ENCODE results near the gene FBXL5.

Gene FBXL5, protein sequence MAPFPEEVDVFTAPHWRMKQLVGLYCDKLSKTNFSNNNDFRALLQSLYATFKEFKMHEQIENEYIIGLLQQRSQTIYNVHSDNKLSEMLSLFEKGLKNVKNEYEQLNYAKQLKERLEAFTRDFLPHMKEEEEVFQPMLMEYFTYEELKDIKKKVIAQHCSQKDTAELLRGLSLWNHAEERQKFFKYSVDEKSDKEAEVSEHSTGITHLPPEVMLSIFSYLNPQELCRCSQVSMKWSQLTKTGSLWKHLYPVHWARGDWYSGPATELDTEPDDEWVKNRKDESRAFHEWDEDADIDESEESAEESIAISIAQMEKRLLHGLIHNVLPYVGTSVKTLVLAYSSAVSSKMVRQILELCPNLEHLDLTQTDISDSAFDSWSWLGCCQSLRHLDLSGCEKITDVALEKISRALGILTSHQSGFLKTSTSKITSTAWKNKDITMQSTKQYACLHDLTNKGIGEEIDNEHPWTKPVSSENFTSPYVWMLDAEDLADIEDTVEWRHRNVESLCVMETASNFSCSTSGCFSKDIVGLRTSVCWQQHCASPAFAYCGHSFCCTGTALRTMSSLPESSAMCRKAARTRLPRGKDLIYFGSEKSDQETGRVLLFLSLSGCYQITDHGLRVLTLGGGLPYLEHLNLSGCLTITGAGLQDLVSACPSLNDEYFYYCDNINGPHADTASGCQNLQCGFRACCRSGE

DNA sequence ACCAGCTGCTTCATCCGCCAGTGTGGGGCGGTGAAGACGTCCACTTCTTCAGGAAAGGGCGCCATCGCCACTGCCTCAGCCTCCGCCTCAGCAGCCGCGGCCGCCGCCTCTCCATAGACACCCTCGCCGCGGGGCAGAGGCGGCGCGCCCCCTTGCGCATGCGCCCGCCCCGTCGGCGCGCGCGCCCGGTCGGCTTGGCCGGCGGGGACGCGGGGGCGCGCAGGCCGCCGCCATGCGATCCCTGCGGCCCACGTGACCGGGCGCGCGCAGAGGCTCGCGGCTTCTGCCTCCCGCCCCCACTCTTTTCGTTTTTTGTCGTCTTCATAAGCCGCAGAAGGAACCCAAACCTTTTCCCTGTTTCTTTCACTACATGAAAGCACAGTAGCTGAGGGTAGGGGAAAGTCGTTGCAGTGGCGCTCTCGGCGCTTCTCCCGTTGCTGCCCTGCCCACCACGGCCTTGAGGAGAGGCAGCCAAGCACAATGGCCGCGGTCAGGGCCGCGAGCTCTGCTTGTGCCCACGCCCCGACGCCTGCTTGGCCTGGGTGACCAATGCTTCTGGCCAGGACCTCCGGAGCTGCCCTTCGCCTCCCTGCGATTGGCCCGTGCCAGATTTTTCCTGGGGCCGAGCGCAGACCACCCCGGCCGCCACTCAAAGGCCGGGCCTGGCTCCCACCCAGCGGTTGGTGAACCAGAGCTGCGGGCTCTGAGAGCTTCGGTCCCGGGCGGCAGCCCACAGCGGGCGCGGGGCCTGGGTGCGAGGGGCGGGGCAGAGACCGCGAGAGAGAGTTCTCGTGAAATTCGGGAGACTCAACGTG is at the start of gene FBXL5:
TSS of gene FBXL5 (minus strand) at position 135 of the 815 bp plus-strand sequence. CDS start at position 65, 70 bp downstream.
- no peak for FAIRE-seq

DNA sequence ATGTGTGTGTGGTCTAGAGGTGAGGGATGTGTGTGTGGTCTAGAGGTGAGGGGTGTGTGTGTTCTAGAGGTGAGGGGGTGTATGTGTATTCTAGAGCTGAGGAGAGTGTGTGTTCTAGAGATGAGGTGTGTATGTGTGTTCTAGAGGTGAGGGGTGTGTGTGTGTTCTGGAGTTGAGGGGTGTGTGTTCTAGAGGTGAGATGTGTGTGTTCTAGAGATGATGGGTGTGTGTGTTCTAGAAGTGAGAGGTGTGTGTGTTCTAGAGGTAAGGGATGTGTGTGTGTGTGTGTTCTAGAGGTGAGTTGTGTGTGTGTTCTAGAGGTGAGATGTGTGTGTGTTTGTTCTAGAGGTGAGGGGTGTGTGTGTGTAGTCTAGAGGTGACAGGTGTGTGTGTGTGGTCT is 49.0 kb upstream of the FBXL5 start:
- no peak for FAIRE-seq

DNA sequence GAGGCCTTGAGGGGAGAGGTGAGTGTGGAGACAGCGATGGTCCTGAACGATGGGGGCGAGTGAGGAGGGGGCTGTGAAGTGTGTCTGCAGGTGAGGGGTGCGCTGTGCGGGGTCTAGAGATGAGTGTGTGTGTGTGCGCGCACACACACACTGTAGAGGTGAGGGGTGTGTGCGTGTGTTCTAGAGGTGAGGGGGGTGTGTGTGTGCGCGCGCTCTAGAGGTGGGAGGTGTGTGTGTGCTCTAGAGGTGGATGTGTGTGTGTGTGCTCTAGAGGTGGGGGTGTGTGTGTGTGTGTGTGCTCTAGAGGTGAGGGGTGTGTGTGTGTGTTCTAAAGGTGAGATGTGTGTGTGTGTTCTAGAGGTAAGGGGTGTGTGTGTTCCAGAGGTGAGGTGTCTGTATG is 48.3 kb upstream of the FBXL5 start:
- FAIRE-seq, result no peak

DNA sequence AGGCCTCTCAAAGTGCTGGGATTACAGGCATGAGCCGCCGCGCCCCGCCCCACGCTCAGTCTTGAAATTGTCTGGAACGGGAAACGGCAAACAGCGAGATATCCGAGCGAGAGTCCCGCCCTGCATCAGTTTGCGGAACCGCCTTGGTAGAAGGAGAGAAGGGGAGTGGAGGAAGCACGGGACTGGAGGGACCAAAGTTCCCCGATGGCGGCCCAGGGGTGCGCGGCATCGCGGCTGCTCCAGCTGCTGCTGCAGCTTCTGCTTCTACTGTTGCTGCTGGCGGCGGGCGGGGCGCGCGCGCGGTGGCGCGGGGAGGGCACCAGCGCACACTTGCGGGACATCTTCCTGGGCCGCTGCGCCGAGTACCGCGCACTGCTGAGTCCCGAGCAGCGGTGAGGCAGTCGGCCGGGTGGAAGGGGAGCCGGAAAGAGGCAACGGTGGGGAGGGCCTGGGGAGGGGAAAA is 47.8 kb upstream of the FBXL5 start, which contains the start of gene BST1:
TSS of gene BST1 (plus strand) at position 125 of the 463 bp plus-strand sequence. CDS start at position 205, 80 bp downstream.
- FAIRE-seq, result no peak

DNA sequence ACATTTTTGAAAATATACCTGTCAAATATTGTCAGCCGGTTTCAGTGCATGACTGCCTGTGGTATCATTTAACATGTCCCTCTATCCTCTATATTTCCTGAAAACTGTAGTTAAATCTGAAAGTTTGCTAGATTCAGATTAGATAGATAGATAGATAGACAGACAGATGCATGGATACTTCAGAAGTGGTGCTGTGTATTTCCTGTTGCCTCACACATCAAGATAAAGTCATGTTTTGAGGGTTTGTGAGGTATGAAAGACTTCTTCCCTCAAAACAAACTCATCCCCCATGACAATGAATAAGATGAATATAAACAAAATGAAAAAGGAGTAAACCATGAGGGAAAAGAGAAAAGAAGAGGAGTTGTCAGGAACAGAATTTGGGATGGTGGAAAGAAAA is 41.7 kb upstream of the FBXL5 start:
- FAIRE-seq, result no peak

DNA sequence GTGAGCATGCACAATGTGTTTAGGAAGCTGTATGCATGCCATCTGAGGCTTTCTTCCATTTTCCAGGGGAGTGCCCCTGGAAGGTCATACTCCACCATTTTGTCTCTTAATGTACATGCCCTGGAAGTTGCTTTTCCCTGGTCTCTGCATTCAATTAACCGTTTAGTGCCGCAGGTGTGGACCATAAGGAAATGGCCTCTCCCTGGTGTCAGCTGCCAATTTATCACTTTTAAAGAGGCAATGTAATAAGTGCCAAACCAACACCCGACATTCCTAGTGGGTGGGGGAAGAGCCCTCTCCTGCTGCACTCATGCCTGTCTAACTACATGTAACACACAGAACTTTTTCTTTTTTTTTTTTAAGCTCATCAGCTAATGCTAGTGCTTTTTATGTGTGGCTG is 40.6 kb upstream of the FBXL5 start:
- FAIRE-seq, result no peak

DNA sequence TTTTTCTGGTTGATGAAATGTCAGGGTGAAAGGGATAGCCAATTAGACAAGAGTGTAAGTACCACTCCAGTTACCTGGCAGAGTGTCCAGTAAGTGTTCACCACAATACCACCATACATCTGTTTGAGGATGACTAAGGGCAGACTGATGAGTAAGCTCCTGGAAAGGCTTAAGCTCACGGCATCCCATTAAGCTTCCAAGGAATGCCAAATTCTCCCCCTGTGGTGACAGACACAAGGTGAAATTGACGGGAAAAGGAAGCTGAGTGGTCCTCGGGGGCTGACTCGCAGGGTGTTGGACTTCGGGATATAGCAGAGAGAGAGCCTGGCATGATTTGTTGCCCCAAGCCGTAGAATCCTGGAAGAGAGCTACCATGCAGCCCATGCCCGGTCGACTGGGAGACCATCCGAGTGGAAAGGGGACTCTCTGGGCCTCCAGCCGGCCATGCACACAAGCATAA is 40.1 kb upstream of the FBXL5 start:
- FAIRE-seq, result no peak

DNA sequence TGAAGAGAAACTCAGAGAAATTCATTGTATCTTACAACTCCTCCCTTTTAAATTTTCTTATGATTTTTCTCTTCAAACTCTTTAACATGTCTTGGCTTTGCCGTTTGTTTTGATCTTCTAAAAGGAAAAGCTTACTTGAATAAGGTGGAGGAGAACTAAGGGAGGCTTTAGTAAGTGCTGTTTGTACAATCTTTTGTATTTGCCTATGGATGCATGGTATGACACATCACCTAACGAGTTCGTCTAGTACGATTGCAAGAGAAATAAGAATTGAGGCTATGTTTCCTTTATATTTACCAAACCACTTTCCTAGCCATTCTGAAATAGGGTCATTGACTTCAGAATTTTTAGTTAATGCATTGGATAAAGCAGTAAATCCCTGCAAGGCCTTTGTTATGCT is 39.3 kb upstream of the FBXL5 start:
- FAIRE-seq, result no peak

DNA sequence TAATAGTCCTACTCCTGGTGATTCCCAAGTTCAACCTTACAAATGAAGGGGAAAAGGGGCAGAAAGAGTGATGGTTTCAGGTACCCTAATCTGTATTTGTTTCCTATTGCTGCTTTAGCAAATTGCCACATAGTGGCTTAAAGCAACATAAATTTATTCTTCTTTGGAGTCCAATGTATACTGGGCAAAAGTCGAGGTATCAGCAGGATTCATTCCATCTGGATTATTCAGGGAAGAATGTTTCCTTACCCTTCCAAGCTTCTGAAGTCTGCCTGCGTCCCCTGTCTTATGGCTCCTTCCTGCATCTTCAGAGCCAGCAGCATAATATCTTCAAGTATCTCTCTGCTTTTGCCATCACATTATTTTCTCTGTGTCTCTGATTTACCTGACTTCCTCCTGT is 37.4 kb upstream of the FBXL5 start:
- FAIRE-seq, result no peak

DNA sequence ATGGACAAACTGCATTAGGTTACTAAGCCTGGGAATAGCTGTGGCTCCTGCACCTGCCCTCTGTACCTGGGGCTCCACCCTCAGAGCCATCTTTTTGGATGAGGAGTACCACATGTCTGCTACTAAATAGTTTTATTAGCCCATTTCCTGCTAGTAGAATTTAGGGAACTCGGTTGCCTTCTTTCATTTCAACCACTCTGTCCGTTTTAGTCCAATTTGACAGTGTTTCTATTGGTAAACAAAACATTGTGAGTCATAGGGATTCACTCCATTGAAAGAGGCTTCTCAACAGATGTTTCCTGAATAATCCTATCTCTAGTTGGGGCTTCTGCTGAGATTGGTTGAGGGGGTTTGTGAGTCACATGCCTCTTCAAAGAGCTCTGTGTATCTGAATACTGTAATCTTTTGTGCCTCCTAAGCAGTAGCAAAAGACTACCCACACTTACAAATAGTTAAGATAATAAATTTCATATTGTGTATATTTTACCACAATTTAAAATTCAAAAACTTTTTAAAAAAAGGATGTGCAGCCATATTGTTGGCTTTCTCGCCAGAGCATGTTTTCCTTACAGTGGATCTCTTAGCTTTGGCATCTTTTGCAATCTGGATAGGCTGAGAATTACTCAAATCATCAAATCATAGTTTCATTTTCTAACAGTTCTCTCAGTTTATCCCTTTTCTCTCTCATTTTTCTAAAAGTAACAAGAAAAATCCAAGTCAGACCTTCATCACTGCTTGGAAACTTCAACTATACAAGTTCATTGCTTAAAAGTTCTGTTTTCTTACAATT is 36.4 kb upstream of the FBXL5 start:
- no peak for FAIRE-seq

DNA sequence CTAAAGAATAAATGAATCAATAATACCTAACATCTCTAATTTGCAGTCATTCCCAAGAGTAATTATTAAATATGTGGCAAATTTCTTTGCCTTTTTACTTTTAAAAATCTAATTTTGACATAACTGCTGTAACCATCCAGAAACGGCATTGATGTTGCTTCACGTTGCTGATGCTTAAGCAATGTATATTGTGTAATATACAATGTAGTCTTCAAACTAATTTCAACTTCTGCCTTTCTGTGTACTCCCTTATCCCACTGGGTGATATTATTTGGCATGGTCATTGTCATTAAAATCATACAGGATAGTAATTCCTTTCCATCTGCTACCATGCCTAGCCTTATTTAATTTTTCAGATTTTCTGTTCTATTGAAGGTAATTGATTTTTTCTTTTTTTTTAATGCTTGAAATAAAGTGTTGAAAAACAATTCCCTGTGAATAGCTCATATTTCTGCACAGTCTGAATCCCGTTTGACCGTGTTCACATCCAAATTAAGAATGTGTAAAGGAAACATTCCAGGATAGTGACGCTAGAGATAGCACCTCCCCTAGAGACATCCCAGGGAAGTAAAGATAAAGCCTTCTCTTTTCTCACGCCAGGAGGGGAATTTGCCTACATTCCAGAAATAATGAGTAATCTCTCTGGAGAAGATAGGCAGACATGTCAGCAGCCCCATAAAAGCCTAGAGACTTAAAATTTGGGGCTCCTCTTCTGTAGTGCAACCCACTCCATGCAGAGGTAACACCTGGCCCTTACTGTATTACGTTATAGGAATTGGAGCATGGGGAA is 35.1 kb upstream of the FBXL5 start:
- no peak for FAIRE-seq

DNA sequence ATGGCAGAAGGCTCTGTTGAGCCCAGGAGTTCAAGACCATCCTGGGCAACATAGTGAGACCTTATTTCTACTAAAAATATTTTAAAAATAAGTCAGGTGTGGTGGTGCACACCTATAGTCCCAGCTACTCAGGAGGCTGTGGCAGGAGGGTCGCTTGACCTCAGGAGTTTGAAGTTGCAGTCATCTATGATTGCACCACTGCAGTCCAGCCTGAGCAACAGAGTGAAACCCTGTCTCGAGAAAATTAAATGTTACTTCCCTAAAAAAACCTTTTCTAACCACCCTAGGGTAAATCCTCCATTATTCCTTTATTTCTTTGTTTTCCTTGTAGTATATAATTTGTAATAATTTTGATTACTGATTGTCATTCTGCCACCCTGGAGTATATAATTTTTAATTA is 34.4 kb upstream of the FBXL5 start:
- FAIRE-seq, result no peak

DNA sequence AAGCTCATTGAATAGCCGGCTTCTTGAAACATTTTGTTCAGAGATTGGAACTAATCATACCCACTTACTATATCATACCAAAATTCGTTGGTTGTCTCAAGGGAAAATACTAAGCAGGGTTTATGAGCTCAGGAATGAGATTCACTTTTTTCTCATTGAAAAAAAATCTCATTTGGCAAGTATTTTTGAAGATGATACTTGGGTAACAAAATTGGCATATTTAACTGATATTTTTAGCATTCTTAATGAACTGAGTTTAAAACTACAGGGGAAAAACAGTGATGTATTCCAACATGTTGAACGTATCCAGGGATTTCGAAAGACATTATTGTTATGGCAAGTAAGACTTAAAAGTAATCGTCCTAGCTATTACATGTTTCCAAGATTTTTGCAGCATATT is 32.9 kb upstream of the FBXL5 start:
- no peak for FAIRE-seq

DNA sequence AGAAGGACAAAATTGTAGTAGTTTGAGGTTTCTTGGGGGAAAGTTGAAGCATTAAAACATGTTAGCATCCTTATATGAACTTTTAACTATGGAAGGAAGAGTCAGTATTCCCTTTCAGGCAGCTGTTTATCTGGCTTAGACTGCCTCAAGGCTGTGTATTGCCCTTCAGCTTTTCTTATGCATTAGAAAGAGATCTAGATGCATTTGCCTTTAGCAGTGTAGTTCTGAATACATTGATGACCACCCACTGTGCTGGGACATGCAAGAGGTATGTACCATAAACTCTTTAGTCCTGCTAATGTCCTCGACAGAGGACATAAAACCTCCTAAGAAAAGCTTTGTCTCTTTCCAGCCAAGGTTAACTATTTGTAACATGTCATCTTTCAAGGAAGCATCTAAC is 29.3 kb upstream of the FBXL5 start:
- FAIRE-seq, result no peak

DNA sequence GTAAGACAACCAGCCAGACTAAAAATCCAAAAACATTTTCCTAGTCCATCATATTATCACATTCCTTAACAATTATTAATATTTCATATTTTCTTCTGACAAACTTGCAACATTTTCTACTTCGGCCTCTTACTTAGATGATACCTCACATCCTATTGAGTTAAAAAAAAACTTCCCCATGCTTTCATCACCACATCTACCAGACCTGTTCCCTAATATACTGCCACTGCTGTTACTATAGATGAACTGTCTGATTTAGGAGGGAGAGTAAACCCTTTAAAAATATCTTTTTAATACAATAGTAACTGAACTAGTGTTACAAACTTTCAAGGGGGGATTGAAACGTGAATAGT is 28.0 kb upstream of the FBXL5 start:
- FAIRE-seq, result no peak

DNA sequence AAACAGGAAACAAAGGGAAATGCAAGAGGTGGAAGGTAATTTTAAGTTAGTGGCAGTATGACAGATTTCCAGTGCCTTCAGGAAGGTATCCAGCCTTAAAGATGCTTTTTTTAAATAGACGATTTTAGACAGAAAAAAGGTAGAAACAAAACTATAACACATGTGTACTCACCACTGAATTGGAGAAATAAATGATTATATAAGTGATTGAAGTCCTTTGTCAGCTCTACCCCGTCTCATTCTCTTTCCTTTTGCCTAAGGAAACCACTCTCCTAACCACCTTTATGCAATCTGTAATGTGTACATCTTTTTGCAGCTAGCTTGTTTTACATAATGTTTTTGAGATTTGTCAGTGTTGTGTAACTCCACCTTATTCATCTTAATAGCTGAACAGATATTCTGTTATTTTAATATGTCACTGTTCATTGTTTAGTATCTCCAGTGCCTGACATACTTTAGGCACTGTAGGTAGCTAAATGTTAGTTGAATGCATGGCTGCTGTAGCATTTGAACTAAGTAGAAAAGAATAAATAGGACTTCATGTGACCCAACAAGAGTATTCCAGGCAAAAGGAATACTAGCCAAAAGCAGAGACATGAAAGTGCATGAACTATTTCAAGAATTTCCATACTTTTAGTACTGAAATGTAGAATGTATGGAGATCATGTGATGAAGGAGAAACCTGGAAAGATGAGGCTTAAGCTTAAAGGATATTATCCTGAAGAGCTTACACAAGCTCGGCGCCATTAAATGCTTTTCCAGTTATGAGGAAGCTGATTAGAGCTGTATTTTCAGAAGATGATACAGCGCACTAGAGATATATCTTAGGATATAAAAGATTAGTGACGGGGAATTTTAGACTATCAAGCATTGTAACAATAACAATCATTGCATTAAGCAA is 27.3 kb upstream of the FBXL5 start:
- peak; percentile 36 for FAIRE-seq

DNA sequence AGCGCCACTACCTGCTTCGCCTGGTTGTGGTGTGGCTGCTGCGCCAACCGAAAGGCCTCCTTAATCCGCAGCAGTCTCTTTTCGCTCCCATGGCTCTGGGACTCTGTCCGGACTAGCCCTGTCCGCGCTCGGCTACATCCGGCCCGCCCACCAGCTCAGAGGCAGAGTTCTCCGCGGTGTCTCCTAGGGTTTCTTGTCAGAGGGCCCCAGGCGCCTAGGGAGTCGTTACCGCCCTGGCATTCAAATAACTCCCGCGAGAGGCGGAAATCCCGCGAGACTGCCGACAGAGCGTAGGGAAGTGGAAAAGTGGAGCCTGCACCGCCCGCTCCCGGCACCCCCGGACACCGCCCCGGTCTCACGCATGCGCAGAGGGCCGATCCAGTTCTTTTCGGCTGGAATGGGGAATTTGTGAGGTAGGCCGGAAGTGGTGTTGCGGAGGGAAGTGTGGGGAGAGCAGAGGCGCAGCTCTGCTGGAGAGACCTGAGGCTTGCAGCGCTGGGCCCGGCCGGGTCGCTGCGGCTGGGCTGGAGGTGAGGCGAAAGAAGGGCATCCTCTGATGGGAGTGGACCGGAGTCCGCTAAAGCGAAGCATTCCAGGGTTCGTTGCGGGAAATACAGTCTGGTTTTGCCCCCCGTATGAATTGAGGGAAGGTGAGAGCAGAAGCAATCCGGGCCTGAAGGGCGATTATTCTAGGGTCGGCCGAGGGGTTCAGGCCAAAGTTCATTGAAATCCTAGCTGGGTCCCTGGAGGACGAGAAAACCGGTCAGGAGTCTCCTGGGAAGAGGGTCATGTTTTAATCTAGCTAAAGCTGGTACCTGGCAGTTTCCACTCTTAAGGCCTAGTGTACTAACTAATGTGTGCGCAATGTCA is 26.4 kb upstream of the FBXL5 start, which contains the start of gene FAM200B:
TSS of gene FAM200B (plus strand) at position 456 of the 870 bp plus-strand sequence. CDS start 5,151 bp downstream, outside the sequence.
- no peak for FAIRE-seq

DNA sequence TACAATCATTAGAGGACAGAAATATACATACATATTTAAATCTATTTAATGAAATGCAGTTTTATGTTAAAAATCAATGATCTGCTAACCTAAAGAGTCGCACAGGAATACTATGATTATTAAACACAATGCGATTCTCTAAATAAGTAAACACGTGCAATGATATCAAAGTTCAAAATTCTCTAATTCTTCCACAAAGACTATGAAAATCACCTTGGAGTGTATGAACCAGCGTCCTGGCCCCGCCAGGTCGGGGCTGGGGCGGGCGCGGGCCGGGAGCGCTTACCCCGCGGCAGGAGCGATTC is 25.9 kb upstream of the FBXL5 start:
- FAIRE-seq, result no peak

DNA sequence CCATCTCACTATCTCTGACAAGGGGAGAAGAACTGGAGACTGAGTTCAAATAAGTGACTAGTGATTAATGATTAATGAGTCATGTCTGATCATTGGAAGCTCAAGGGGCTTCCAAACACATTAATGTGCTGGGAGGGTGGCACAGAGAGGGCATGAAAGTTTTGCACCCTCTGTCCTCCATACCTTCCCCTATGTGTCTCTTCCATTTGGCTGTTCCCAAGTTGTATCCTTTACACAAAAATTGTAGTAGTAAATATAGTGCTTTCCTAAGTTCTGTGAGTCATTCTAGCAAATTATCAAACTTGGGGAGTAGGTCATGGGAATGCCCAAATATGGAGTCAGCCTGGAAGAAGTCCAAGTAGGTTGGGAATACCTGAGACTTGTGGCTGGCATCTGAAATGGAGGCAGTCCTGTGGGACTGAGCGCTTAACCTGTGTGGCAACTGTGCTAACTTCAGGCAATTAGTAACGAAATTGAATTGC is 22.4 kb upstream of the FBXL5 start:
- FAIRE-seq, result no peak
